Body of pancreas (tissue), 4 donors: ENCODE measurements around the gene HCFC1R1.

Source experiments
- CTCF ChIP-seq, 7 experiments: fragments of 450-650 bp in 4 of 7; fragments of 200-600 bp in 3 of 7; sonication (generic) in 3 of 7; IDR thresholded peaks; one replicate each; pipeline ENCODE4 v1.5.1; 2016 to 2019; ENCODE audit warnings: antibody characterized with exemption in 7 of 7
- POLR2A ChIP-seq, 3 donors: fragments of 450-650 bp; IDR thresholded peaks; one replicate each; pipeline ENCODE4 v1.6.1; 2016; ENCODE audit warnings: antibody characterized with exemption in 3 of 3, mild to moderate bottlenecking in 2 of 3

GRCh38 chr16:3045758-3046640 is 22.3 kb upstream of the HCFC1R1 start, which contains the start of gene MMP25:
- TF ChIP-seq CTCF (IDR thresholded peaks at IDR 0.05), result no peak
- TF ChIP-seq POLR2A (IDR thresholded peaks at IDR 0.05), result no peak
